KOPT-K1 (cell line): ENCODE data around the gene HIP1R.
"Not testable (repeated sequence)": the region's sequence is repeated elsewhere in the genome, so short reads cannot be mapped to it uniquely, and the experiment has no call there.

Source experiments
- H3K27ac ChIP-seq: fragments of 200-600 bp; sonication (generic); 2 replicates; pipeline ENCODE4 v1.5.1; 2016; ENCODE audit warnings: antibody characterized with exemption, mild to moderate bottlenecking, low read depth, low read length; ENCODE audit not compliant: poor library complexity, severe bottlenecking
- H3K36me3 ChIP-seq: fragments of 200-600 bp; sonication (generic); 2 replicates; pipeline ENCODE4 v1.5.1; 2017; ENCODE audit warnings: antibody characterized with exemption, mild to moderate bottlenecking, low read length, moderate library complexity; ENCODE audit not compliant: insufficient read depth
- H3K9me3 ChIP-seq: fragments of 200-600 bp; sonication (generic); 2 replicates; pipeline ENCODE4 v1.5.1; 2017; ENCODE audit warnings: antibody characterized with exemption, low read length, mild to moderate bottlenecking; ENCODE audit not compliant: insufficient read depth, poor library complexity, severe bottlenecking

Gene HIP1R

GRCh38 chr12:122870867-122871664 is 35.8 kb downstream of the HIP1R start:
- no peaks in the 10 kb centered on the region for H3K9me3 ChIP-seq
- H3K27ac ChIP-seq = no peak overlapping the region
- peaks cover 55% of the 10 kb centered on the region for H3K36me3 ChIP-seq

- peak overlapping the region; percentile 39 for H3K27ac ChIP-seq
- no peaks in the 10 kb centered on the region for H3K9me3 ChIP-seq
- peaks cover 44% of the 10 kb centered on the region for H3K36me3 ChIP-seq
These were observed 36.9 kb downstream of the HIP1R start for GRCh38 chr12:122871851-122872780.

GRCh38 chr12:122872815-122873361 is 37.6 kb downstream of the HIP1R start:
- H3K9me3 ChIP-seq = no peaks in the 10 kb centered on the region
- no peak overlapping the region for H3K27ac ChIP-seq

GRCh38 chr12:122873540-122873939 is 38.3 kb downstream of the HIP1R start:
- H3K27ac ChIP-seq = no peak overlapping the region
- H3K36me3 ChIP-seq = peaks cover 31% of the 10 kb centered on the region
- no peaks in the 10 kb centered on the region for H3K9me3 ChIP-seq

More at GRCh38 chr12:122872815-122873361, 37.6 kb downstream of the HIP1R start:
- peaks cover 36% of the 10 kb centered on the region for H3K36me3 ChIP-seq

- Histone ChIP-seq H3K36me3 (peaks cover 31% of the 10 kb centered on the region), H3K27ac (no peak overlapping the region), H3K9me3 (no peaks in the 10 kb centered on the region)
These were observed 38.8 kb downstream of the HIP1R start for GRCh38 chr12:122874081-122874480.

- H3K36me3 ChIP-seq = peaks cover 23% of the 10 kb centered on the region
- H3K9me3 ChIP-seq = no peaks in the 10 kb centered on the region
- no peak overlapping the region for H3K27ac ChIP-seq
These were observed 40.4 kb downstream of the HIP1R start for GRCh38 chr12:122875590-122876220.

- peaks cover 19% of the 10 kb centered on the region for H3K36me3 ChIP-seq
- H3K9me3 ChIP-seq, H3K27ac ChIP-seq: not testable (repeated sequence)
These were observed 41.0 kb downstream of the HIP1R start for GRCh38 chr12:122876281-122876680.

- H3K36me3 ChIP-seq = peaks cover 16% of the 10 kb centered on the region; the same call in 1 of the 2 replicates
- no peaks in the 10 kb centered on the region for H3K9me3 ChIP-seq
- no peak overlapping the region for H3K27ac ChIP-seq
These were observed 41.5 kb downstream of the HIP1R start for GRCh38 chr12:122876731-122877130.

GRCh38 chr12:122878780-122879612 is 43.7 kb downstream of the HIP1R start:
- H3K9me3 ChIP-seq = peaks cover 6% of the 10 kb centered on the region
- H3K27ac ChIP-seq = peak overlapping the region; percentile 4
- H3K36me3 ChIP-seq = peaks cover 16% of the 10 kb centered on the region; the same call in 1 of the 2 replicates

GRCh38 chr12:122880155-122880667 is 45.0 kb downstream of the HIP1R start:
- no peak overlapping the region for H3K27ac ChIP-seq
- H3K36me3 ChIP-seq = peaks cover 16% of the 10 kb centered on the region; the same call in 1 of the 2 replicates
- H3K9me3 ChIP-seq = peaks cover 6% of the 10 kb centered on the region

- Histone ChIP-seq H3K27ac (peak overlapping the region; percentile 17), H3K36me3 (peaks cover 16% of the 10 kb centered on the region; the same call in 1 of the 2 replicates), H3K9me3 (peaks cover 6% of the 10 kb centered on the region)
These were observed 45.4 kb downstream of the HIP1R start for GRCh38 chr12:122880668-122881067.

GRCh38 chr12:122882908-122883558 is 47.8 kb downstream of the HIP1R start:
- peak overlapping the region; percentile 33 for H3K27ac ChIP-seq
- peaks cover 6% of the 10 kb centered on the region for H3K9me3 ChIP-seq

GRCh38 chr12:122884091-122884826 is 49.0 kb downstream of the HIP1R start:
- Histone ChIP-seq H3K36me3 (peaks cover 8% of the 10 kb centered on the region; the same call in 1 of the 2 replicates), H3K27ac (no peak overlapping the region), H3K9me3 (peaks cover 6% of the 10 kb centered on the region)

More at GRCh38 chr12:122882908-122883558, 47.8 kb downstream of the HIP1R start:
- peaks cover 16% of the 10 kb centered on the region; the same call in 1 of the 2 replicates for H3K36me3 ChIP-seq
